Liver (tissue), 3 donors: ENCODE results near the gene CDK5RAP3.

ENCODE experiments used
- FOXA2 ChIP-seq: IDR thresholded peaks from 2 replicates; pipeline ENCODE4 v1.6.1; 2016; ENCODE audit warnings: antibody characterized with exemption
- GABPA ChIP-seq, 2 donors: IDR thresholded peaks in 1 of 2; conservative IDR thresholded peaks in 1 of 2; 2 replicates each; pipeline ENCODE4 v1.6.1; 2016; ENCODE audit warnings: antibody characterized with exemption in 2 of 2, mild to moderate bottlenecking in 1 of 2, moderate library complexity in 1 of 2
- NR2F2 ChIP-seq: IDR thresholded peaks from 2 replicates; pipeline ENCODE4 v1.6.1; 2016; ENCODE audit warnings: antibody characterized with exemption
- RAD21 ChIP-seq, 2 donors: IDR thresholded peaks; 2 replicates each; pipeline ENCODE4 v1.6.1; 2016; ENCODE audit warnings: antibody characterized with exemption in 2 of 2, mild to moderate bottlenecking in 2 of 2
- TAF1 ChIP-seq: conservative IDR thresholded peaks from 2 replicates; pipeline ENCODE4 v1.6.1; 2016; ENCODE audit warnings: antibody characterized with exemption, mild to moderate bottlenecking
- YY1 ChIP-seq: IDR thresholded peaks from 2 replicates; pipeline ENCODE4 v1.6.1; 2016; ENCODE audit warnings: antibody characterized with exemption, mild to moderate bottlenecking
- TF ChIP-seq, protein P1 (sequence below): fragments of 150-350 bp; IDR thresholded peaks from 2 replicates; pipeline ENCODE4 v1.5.1; 2017; ENCODE audit warnings: improper control_type of control experiment, low read depth, low read length; ENCODE audit not compliant: missing input control
- TF ChIP-seq, protein P2 (sequence below): IDR thresholded peaks from 2 replicates; pipeline ENCODE4 v1.6.1; 2016; ENCODE audit warnings: antibody characterized with exemption
- donor health status: healthy.
- donor health status: healthy.

DNA sequence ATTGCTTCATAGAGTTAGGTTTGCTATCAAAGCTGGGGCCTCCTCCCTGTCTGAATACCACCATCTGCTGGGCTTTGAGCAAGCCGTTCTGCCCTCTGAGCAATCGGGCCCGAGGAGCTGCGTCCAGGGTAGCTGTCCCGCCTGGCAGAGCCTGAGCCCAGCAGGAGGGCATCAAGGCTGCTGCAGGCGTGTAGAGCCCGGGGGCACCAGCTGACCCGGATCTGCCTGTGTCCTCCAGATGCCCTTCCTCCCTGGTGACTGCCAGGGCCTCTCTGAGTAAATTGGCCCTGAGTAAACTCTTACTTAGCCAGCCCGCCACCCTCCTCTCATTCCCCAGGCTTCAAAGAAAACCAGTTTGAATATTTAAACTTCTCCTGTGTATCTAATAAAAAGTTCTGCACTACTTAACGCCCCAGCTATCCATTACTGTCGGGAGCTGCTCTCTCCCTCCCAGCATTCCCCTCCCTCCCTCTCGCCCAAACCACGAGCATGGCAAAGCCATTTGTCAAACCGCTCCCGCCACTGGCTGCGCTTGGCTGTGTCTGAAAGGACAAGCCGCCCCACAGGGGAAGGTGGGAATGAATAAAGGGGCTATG lies 16.4 kb downstream of the CDK5RAP3 start:
- TF ChIP-seq, protein P1, sequence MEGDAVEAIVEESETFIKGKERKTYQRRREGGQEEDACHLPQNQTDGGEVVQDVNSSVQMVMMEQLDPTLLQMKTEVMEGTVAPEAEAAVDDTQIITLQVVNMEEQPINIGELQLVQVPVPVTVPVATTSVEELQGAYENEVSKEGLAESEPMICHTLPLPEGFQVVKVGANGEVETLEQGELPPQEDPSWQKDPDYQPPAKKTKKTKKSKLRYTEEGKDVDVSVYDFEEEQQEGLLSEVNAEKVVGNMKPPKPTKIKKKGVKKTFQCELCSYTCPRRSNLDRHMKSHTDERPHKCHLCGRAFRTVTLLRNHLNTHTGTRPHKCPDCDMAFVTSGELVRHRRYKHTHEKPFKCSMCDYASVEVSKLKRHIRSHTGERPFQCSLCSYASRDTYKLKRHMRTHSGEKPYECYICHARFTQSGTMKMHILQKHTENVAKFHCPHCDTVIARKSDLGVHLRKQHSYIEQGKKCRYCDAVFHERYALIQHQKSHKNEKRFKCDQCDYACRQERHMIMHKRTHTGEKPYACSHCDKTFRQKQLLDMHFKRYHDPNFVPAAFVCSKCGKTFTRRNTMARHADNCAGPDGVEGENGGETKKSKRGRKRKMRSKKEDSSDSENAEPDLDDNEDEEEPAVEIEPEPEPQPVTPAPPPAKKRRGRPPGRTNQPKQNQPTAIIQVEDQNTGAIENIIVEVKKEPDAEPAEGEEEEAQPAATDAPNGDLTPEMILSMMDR: no peak
- no peak for TF ChIP-seq GABPA (IDR thresholded peaks at IDR 0.05 in 1 of 2, conservative IDR thresholded peaks at IDR 0.05 in 1 of 2)
- no peak for TF ChIP-seq YY1
- no peak for TF ChIP-seq NR2F2
- TF ChIP-seq, protein P2, sequence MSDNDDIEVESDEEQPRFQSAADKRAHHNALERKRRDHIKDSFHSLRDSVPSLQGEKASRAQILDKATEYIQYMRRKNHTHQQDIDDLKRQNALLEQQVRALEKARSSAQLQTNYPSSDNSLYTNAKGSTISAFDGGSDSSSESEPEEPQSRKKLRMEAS: no peak
- TF ChIP-seq TAF1: no peak
- no peak for TF ChIP-seq RAD21 (IDR thresholded peaks at IDR 0.05)
- no peak for TF ChIP-seq FOXA2
